Adrenal gland (tissue), 12 donors: ENCODE data around the gene NOX3. TPM values are rescaled to one million over a fixed set of nuclear protein-coding genes. Genes with fewer than 3 reads are reported as not detected.
"Not testable (repeated sequence)": the region's sequence is repeated elsewhere in the genome, so short reads cannot be mapped to it uniquely, and the experiment has no call there.

Experiments
- DNase-seq, 7 donors: peaks; one replicate each; pipeline ENCODE4 v3.0.0-alpha.2; 2019 to 2020
- H3K27ac ChIP-seq, 5 donors: fragments of 200-600 bp; sonication (generic) in 4 of 5; 1 replicate in 3 of 5; 2 replicates in 2 of 5; pipeline versions ENCODE4 v1.5.1 to v1.8.0; 2016 to 2020; ENCODE audit warnings: mild to moderate bottlenecking in 1 of 5
- H3K27me3 ChIP-seq: fragments of 200-600 bp; 2 replicates; pipeline ENCODE4 v1.8.0; 2021
- H3K36me3 ChIP-seq, 2 donors: fragments of 200-600 bp; replicated peaks in 1 of 2; 1 replicate in 1 of 2; 2 replicates in 1 of 2; pipeline versions ENCODE4 v1.5.1 to v1.8.0; 2018 to 2022
- H3K4me1 ChIP-seq, 2 donors: fragments of 200-600 bp; replicated peaks in 1 of 2; 1 replicate in 1 of 2; 2 replicates in 1 of 2; pipeline versions ENCODE4 v1.5.1 to v1.8.0; 2018 to 2021
- H3K4me3 ChIP-seq, 4 donors: fragments of 200-600 bp; sonication (generic) in 3 of 4; one replicate each; pipeline ENCODE4 v1.5.1; 2016 to 2018
- H3K9me3 ChIP-seq, 3 donors: fragments of 200-600 bp; sonication (generic) in 1 of 3; replicated peaks in 1 of 3; 1 replicate in 2 of 3; 2 replicates in 1 of 3; pipeline versions ENCODE4 v1.5.1 to v1.8.0; 2016 to 2021
- POLR2A ChIP-seq, 2 donors: fragments of 450-650 bp; IDR thresholded peaks; one replicate each; pipeline ENCODE4 v1.6.1; 2017; ENCODE audit warnings: antibody characterized with exemption in 2 of 2, mild to moderate bottlenecking in 2 of 2, moderate library complexity in 1 of 2
- WGBS, 4 donors: extraction: QIAGEN DNeasy Blood & Tissue Kit in 2 of 4; methylation state at CpG; one replicate each; pipeline versions ENCODE4 v1.1.5 to v1.1.7; 2013 to 2017; 5-methylcytosine and 5-hydroxymethylcytosine counted together
- intact Hi-C, 2 donors: fragments of 100-400 bp; cut with DNase I; formaldehyde crosslinking; loops; one replicate each; pipeline versions ENCODE4 v1.14.1 to v1.15.0; 2022 to 2023
- polyA plus RNA-seq, 3 donors: library from polyadenylated mRNA; stranded (reverse); fragments of 200-250 nt in 2 of 3; fragments of 350-450 nt in 1 of 3; fragmentation: Illumina TruSeq in 1 of 3; extraction: RNeasy Lipid Tissue Mini Kit (QIAGEN cat#74804) in 1 of 3; gene quantifications; one replicate each; pipeline ENCODE4 v1.2.3, GENCODE V29; 2013 to 2014
- total RNA-seq, 9 donors: library from RNA; depleted of rRNA in 4 of 9; stranded (reverse); fragments of >200 nt in 4 of 9; fragments of 120-200 nt in 1 of 9; fragmentation: NEBNext Ultra II Directional in 1 of 9; extraction: Animal tissue kit (Norgen Biotek cat#: 25700) in 1 of 9; gene quantifications; one replicate each; pipeline versions ENCODE4 v1.1.0 to v1.2.4, GENCODE V29; 2013 to 2023
- TF ChIP-seq, protein P1 (sequence below), 6 experiments: fragments of 450-650 bp in 4 of 6; fragments of 200-600 bp in 2 of 6; sonication (generic) in 1 of 6; IDR thresholded peaks; 1 replicate in 5 of 6; 2 replicates in 1 of 6; pipeline versions ENCODE4 v1.5.1 to v1.8.0; 2016 to 2021; ENCODE audit warnings: antibody characterized with exemption in 6 of 6, mild to moderate bottlenecking in 2 of 6, moderate library complexity in 1 of 6
- donor health status: healthy with polysubstance abuse.
- donor health status: Bipolar disorder and iron deficiency.
- donor health status: DM: yes; HTN: yes; CAD: no.
- donor health status: DM: no; HTN: no; CAD: no.
- donor health status: DM: no; HTN: no; CAD: no.
- donor health status: DM: yes; HTN: yes; CAD: no.

Gene NOX3
- total and polyA plus RNA-seq, 12 donors, result 0.11 to 0.24 TPM; not detected in 10

DNA sequence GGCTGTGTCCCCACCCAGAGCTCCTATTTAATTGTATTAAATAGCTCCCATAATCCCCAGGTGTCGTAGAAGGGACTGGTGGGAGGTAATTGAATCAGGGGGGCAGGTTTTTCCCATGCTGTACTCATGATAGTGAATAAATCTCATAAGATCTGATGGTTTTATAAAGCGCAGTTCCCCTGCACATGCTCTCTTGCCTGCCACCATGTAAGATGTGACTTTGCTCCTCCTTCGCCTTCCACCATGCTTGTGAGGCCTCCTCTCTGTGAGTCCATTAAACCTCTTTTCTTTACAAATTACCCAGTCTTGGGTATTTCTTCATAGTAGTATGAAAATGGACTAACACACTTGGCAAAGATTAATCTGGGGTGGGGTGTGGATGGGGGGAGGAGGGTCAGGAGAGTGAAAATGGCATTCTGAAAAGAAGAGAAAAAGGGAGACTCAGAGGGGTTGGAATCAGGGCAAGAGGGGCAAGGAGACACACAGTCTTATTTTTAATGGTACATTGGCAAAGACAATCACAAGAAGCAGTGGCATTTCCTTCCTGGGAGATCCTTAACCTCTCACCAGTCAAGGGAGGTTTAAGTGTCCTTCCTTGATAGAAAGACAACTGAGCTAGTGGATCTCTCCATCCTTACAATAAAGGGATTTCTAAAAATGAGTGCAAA, 37.5 kb upstream of the NOX3 start:
- no peaks in the 10 kb centered on the region for H3K9me3 ChIP-seq
- 94 to 100% (median 95%) methylated on average over 3 of the region's 3 CpGs for WGBS, 4 donors
- intact Hi-C loops, result loop anchor here in 1 of 2 donors (10.0 kb wide), 1 partner anchor 168 kb away; no protein-coding TSS in a partner anchor
- peaks cover 16 to 28% of the 10 kb centered on the region in 2 donors for H3K4me1 ChIP-seq
- peak overlapping the region in 4 of 5 donors; percentile 66 to 91 (median 87) for H3K27ac ChIP-seq
- H3K4me3 ChIP-seq, result no peak overlapping the region
- no peaks in the 10 kb centered on the region for H3K36me3 ChIP-seq
- H3K27me3 ChIP-seq, result no peaks in the 10 kb centered on the region
- DNase-seq, result no peak
- TF ChIP-seq, protein P1, sequence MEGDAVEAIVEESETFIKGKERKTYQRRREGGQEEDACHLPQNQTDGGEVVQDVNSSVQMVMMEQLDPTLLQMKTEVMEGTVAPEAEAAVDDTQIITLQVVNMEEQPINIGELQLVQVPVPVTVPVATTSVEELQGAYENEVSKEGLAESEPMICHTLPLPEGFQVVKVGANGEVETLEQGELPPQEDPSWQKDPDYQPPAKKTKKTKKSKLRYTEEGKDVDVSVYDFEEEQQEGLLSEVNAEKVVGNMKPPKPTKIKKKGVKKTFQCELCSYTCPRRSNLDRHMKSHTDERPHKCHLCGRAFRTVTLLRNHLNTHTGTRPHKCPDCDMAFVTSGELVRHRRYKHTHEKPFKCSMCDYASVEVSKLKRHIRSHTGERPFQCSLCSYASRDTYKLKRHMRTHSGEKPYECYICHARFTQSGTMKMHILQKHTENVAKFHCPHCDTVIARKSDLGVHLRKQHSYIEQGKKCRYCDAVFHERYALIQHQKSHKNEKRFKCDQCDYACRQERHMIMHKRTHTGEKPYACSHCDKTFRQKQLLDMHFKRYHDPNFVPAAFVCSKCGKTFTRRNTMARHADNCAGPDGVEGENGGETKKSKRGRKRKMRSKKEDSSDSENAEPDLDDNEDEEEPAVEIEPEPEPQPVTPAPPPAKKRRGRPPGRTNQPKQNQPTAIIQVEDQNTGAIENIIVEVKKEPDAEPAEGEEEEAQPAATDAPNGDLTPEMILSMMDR (IDR thresholded peaks at IDR 0.05), result no peak
- TF ChIP-seq POLR2A (IDR thresholded peaks at IDR 0.05), result no peak

DNA sequence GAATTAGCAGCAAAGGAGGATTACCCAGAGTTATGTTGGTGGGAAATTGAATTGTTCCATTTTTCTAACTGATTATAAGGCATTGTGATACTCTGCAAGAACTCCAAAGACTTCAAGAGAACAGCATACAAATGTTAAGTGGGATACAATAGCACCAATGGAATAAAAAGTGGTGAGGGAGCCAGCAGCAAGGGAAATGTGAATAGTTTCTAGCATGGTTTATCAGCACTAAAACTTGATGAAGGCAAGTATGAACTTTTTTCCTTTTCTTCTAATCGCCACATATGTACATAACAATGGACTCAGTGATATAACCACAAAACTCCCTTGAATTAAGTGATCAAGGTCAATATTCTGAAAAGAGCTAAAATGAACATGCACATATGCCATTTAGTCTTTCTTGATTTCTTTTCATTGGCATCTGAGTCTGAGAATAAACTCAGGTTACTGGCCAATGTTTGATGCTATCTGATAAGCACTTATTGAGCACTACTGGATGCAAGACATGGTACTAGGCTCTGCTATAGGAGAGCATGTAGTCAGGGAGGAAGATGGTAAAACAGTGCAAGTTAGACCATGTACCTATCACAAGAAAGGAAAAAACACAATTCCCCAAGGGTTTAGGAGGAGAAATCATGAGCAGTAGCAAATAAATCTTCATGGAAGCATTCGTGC, 36.6 kb upstream of the NOX3 start:
- Histone ChIP-seq H3K4me3 (no peak overlapping the region), H3K27ac (peak overlapping the region in 1 of 5 donors; percentile 91), H3K36me3 (no peaks in the 10 kb centered on the region), H3K27me3 (no peaks in the 10 kb centered on the region), H3K9me3 (no peaks in the 10 kb centered on the region), H3K4me1 (peaks cover 16 to 28% of the 10 kb centered on the region in 2 donors)
- TF ChIP-seq POLR2A (IDR thresholded peaks at IDR 0.05), result no peak
- TF ChIP-seq, protein P1 (IDR thresholded peaks at IDR 0.05), result no peak
- WGBS, 4 donors, result 88 to 96% (median 89%) methylated on average over 2 of the region's 2 CpGs
- DNase-seq, result no peak
- intact Hi-C loops, result loop anchor here in 1 of 2 donors (10.0 kb wide), 1 partner anchor 167 kb away; no protein-coding TSS in a partner anchor

DNA sequence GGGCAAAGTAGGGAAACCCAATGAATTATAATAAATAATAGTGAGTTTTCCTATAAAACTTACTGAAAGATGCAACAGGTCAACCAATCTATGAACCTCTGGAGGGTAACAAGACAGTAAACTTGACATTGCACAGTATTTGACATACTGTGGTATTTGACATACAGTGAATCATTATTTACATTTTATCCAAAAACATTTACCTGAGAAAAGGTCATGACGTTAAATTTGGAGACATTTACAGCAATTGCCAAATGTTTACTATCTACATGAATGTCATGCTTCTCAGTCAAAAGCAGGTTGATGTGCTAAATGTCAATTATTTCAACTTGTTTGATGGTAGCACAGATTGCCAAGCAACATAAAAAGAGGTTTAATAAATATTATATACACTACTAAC, 35.8 kb upstream of the NOX3 start:
- TF ChIP-seq, protein P1 (IDR thresholded peaks at IDR 0.05), result no peak
- TF ChIP-seq POLR2A (IDR thresholded peaks at IDR 0.05), result no peak
- peaks cover 16 to 28% of the 10 kb centered on the region in 2 donors for H3K4me1 ChIP-seq
- H3K27ac ChIP-seq, result no peak overlapping the region
- H3K27me3 ChIP-seq, result no peaks in the 10 kb centered on the region
- no peaks in the 10 kb centered on the region for H3K9me3 ChIP-seq
- H3K36me3 ChIP-seq, result no peaks in the 10 kb centered on the region
- intact Hi-C loops, result loop anchor here in 1 of 2 donors (10.0 kb wide), 1 partner anchor 167 kb away; no protein-coding TSS in a partner anchor
- no peak overlapping the region for H3K4me3 ChIP-seq
- WGBS, 4 donors, result 69 to 83% (median 79%) methylated on average over 1 of the region's 1 CpG
- DNase-seq, result no peak

DNA sequence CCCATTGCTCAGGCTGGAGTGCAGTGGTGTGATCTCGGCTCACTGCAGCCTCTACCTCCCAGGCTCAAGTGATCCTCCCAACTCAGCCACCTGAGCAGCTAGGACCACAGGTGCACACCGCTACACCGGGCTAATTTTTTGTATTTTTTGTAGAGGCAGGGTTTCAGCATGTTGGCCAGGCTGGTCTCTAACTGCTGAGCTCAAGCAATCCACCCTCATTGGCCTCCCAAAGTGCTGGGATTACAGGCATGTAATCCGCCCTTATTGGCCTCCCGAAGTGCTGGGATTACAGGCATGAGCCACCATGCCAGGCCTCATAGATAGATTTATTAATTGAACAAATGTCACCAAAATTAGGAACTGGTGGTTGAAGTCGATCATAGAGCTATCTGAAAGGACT, 32.6 kb upstream of the NOX3 start:
- intact Hi-C loops, DNase-seq, H3K4me1 ChIP-seq, H3K36me3 ChIP-seq, H3K27ac ChIP-seq, H3K4me3 ChIP-seq, H3K27me3 ChIP-seq, H3K9me3 ChIP-seq: not testable (repeated sequence)
- 95 to 99% (median 96%) methylated on average over 6 of the region's 6 CpGs for WGBS, 4 donors
